Mammary epithelial cell (primary cell): Measurements from ENCODE around the gene PATJ.
"Not testable (repeated sequence)": the region's sequence is repeated elsewhere in the genome, so short reads cannot be mapped to it uniquely, and the experiment has no call there.

Experiments
- EZH2 ChIP-seq: IDR thresholded peaks from 2 replicates; pipeline ENCODE4 v1.6.1; 2012; ENCODE audit warnings: low read length, inconsistent platforms, borderline replicate concordance
- TF ChIP-seq, protein P1 (sequence below), 2 donors: IDR thresholded peaks in 1 of 2; conservative IDR thresholded peaks in 1 of 2; 2 replicates each; pipeline ENCODE4 v1.5.1; 2011 to 2012; ENCODE audit warnings: inconsistent platforms in 2 of 2, low read length in 2 of 2, mild to moderate bottlenecking in 2 of 2, control low read depth in 1 of 2, low read depth in 1 of 2; ENCODE audit not compliant: insufficient read depth in 1 of 2; ENCODE audit errors: extremely low read depth in 1 of 2

DNA sequence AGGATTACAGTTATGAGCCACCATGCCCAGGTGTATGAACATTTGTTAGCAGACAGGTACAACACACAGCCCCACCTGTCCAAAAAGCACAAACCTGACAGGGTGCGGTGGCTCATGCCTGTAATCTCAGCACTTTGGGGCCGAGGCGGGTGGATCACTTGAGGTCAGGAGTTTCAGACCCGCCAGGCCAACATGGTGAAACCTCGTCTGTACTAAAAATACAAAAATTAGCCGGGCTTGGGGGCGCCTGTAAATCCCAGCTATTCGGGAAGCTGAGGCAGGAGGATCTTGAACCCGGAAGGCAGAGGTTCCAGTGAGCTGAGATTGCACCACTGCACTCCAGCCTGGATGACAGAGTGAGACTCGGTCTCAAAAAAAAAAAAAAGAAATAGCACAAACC, 428.1 kb downstream of the PATJ start:
- TF ChIP-seq, protein P1, sequence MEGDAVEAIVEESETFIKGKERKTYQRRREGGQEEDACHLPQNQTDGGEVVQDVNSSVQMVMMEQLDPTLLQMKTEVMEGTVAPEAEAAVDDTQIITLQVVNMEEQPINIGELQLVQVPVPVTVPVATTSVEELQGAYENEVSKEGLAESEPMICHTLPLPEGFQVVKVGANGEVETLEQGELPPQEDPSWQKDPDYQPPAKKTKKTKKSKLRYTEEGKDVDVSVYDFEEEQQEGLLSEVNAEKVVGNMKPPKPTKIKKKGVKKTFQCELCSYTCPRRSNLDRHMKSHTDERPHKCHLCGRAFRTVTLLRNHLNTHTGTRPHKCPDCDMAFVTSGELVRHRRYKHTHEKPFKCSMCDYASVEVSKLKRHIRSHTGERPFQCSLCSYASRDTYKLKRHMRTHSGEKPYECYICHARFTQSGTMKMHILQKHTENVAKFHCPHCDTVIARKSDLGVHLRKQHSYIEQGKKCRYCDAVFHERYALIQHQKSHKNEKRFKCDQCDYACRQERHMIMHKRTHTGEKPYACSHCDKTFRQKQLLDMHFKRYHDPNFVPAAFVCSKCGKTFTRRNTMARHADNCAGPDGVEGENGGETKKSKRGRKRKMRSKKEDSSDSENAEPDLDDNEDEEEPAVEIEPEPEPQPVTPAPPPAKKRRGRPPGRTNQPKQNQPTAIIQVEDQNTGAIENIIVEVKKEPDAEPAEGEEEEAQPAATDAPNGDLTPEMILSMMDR (conservative IDR thresholded peaks at IDR 0.05 in 1 of 2, IDR thresholded peaks at IDR 0.05 in 1 of 2; ENCODE audit: extremely low read depth in 1 of 2, insufficient read depth in 1 of 2, low read depth in 1 of 2, low read length in 2 of 2), result not testable (repeated sequence)
- TF ChIP-seq EZH2, result not testable (repeated sequence)
